ENCODE measurements around the gene CST5. TPM values are rescaled to one million over a fixed set of nuclear protein-coding genes. Genes with fewer than 3 reads are reported as not detected.

Gene CST5
- total and polyA plus RNA-seq, 4 donors = not detected

GRCh38 chr20:23873370-23874015 lies 6.1 kb downstream of the CST5 start:
- Histone ChIP-seq H3K27me3 (ENCODE audit: control insufficient read depth in 4 of 4, insufficient read depth in 4 of 4, low read length in 3 of 4) (peaks cover 0 to 5% (median 1%) of the 10 kb centered on the region in 4 donors), H3K27ac (ENCODE audit: low read depth in 1 of 2, low read length in 2 of 2) (no peak overlapping the region), H3K9me3 (ENCODE audit: control insufficient read depth in 4 of 4, low read length in 3 of 4) (no peaks in the 10 kb centered on the region), H3K36me3 (ENCODE audit: control insufficient read depth in 4 of 4, insufficient read depth in 3 of 4, low read depth in 1 of 4, low read length in 3 of 4) (no peaks in the 10 kb centered on the region), H3K9ac (ENCODE audit: low read depth in 1 of 2, low read length in 2 of 2) (no peak overlapping the region), H3K4me1 (ENCODE audit: control insufficient read depth in 4 of 4, insufficient read depth in 4 of 4, low read length in 3 of 4) (no peaks in the 10 kb centered on the region), H3K4me3 (ENCODE audit: low read depth in 1 of 3, low read length in 3 of 3) (no peak overlapping the region)
- 58% methylated on average over 3 of the region's 3 CpGs for WGBS
- DNase-seq (ENCODE audit: low spot score) = no peak
- no peak for TF ChIP-seq CTCF (IDR thresholded peaks at IDR 0.05; ENCODE audit: low read depth, low read length, missing input control)
- TF ChIP-seq SP1 (IDR thresholded peaks at IDR 0.05) = no peak
- TF ChIP-seq NR2F2 (IDR thresholded peaks at IDR 0.05) = no peak
- no peak for TF ChIP-seq ZBTB33 (IDR thresholded peaks at IDR 0.05)
- TF ChIP-seq JUND (IDR thresholded peaks at IDR 0.05) = no peak
- TF ChIP-seq RAD21 (IDR thresholded peaks at IDR 0.05) = no peak
- TF ChIP-seq HNF4G (IDR thresholded peaks at IDR 0.05) = no peak
- no peak for TF ChIP-seq YY1 (IDR thresholded peaks at IDR 0.05)
- TF ChIP-seq FOXA2 (IDR thresholded peaks at IDR 0.05) = no peak
- no peak for TF ChIP-seq FOXA1 (IDR thresholded peaks at IDR 0.05)
- no peak for TF ChIP-seq HNF4A (conservative IDR thresholded peaks at IDR 0.05)
- no peak for TF ChIP-seq MAX (IDR thresholded peaks at IDR 0.05)
- TF ChIP-seq RXRA (IDR thresholded peaks at IDR 0.05) = no peak
- no peak for TF ChIP-seq GABPA (IDR thresholded peaks at IDR 0.05 in 1 of 2, conservative IDR thresholded peaks at IDR 0.05 in 1 of 2)
- no peak for TF ChIP-seq EGR1 (IDR thresholded peaks at IDR 0.05; ENCODE audit: low read depth in 2 of 2)
- no peak for TF ChIP-seq REST (IDR thresholded peaks at IDR 0.05)
- no peak for TF ChIP-seq TAF1 (conservative IDR thresholded peaks at IDR 0.05)
- TF ChIP-seq ATF3 (IDR thresholded peaks at IDR 0.05) = no peak
